ENCODE results near the gene YIPF1.
A peak's percentile ranks its signal among the peaks of the same experiment; 100 is the strongest.

YIPF1 gene

DNA sequence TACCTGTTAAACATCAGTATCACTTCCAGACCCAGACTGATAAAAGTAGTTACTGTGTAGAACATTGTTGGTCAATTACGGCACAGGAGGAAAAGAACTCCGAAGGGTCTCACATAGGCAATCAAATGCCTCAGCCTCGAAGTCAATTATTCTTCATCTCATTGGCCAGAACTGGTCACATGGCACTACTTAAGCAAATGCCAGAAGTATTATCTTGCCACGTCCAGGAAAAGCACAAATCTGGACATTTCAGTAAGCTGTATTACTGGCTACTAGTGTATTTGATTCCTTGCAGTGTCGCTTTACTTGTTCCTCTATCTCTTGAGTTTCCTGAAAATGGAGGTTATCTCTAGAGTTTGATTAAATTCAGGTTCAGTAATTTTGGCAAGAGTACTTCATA lies 28.7 kb upstream of the YIPF1 start:
- H3K9me3 ChIP-seq (ENCODE audit: severe bottlenecking): no peaks in the 10 kb centered on the region
- H3K4me1 ChIP-seq (ENCODE audit: insufficient read depth, poor library complexity, severe bottlenecking): no peaks in the 10 kb centered on the region
- TF ChIP-seq, protein P1, sequence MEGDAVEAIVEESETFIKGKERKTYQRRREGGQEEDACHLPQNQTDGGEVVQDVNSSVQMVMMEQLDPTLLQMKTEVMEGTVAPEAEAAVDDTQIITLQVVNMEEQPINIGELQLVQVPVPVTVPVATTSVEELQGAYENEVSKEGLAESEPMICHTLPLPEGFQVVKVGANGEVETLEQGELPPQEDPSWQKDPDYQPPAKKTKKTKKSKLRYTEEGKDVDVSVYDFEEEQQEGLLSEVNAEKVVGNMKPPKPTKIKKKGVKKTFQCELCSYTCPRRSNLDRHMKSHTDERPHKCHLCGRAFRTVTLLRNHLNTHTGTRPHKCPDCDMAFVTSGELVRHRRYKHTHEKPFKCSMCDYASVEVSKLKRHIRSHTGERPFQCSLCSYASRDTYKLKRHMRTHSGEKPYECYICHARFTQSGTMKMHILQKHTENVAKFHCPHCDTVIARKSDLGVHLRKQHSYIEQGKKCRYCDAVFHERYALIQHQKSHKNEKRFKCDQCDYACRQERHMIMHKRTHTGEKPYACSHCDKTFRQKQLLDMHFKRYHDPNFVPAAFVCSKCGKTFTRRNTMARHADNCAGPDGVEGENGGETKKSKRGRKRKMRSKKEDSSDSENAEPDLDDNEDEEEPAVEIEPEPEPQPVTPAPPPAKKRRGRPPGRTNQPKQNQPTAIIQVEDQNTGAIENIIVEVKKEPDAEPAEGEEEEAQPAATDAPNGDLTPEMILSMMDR (IDR thresholded peaks at IDR 0.05; ENCODE audit: poor library complexity, severe bottlenecking): no peak
- H3K27ac ChIP-seq (ENCODE audit: poor library complexity, severe bottlenecking): no peak overlapping the region
- peaks cover 19% of the 10 kb centered on the region for H3K36me3 ChIP-seq (ENCODE audit: low read depth)
- DNase-seq (ENCODE audit: low spot score) (no peak), ATAC-seq (ENCODE audit: low read depth) (no peak)
- H3K4me3 ChIP-seq (ENCODE audit: severe bottlenecking): no peak overlapping the region
- H3K27me3 ChIP-seq (ENCODE audit: insufficient read depth, poor library complexity, severe bottlenecking): no peaks in the 10 kb centered on the region

DNA sequence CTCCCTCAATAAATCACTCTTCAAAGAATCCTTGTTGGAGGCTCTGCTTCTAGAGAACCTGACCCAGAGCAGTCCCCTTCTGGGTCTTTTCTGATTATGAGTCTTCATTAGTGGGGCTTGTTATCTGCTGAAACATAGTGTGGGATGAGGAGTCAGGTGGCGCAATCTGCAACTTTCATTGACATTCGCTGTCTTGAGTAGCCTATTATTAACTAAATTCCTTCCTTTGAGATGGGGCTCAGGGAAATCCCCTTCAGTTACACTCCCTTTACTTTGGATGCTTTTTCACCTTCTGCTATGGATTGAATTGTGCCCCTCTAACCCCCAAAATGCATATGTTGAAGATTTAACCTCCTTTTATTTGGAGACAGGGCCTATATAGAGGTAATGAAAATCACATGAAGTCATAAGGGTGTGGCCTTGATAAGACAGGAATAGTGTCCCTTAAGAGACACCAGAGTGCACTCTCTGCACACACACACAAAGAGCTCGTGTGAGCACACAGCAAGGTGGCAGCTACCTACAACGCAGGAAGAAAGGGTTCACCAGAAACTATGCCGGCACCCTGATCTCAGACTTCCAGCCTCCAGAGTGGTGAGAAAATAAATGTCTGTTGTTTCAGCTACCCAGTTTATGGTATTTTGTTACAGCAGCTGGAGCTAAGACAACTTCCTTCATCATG lies 23.9 kb upstream of the YIPF1 start:
- no peak overlapping the region for H3K4me3 ChIP-seq (ENCODE audit: severe bottlenecking)

DNA sequence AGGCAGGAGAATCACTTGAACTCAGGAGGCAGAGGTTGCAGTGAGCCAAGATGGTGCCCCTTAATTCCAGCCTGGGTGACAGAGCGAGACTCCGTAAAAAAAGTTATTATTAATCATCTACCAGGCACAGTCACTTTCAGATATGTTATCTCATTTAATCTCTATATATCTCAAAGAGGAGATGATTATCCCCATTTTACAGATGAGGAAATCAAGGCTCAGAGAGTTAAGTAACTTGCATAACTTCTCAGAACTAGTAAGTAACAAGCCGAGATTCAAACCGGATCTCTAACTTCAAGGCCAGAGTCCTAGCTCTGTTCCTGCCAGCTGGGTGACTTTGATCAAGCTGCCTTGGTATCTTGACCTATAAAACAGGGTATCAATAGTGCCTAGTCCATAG lies 21.8 kb upstream of the YIPF1 start:
- Histone ChIP-seq H3K36me3 (ENCODE audit: low read depth) (no peaks in the 10 kb centered on the region), H3K9me3 (ENCODE audit: severe bottlenecking) (no peaks in the 10 kb centered on the region), H3K4me1 (ENCODE audit: insufficient read depth, poor library complexity, severe bottlenecking) (peaks cover 24% of the 10 kb centered on the region), H3K4me3 (ENCODE audit: severe bottlenecking) (no peak overlapping the region), H3K27me3 (ENCODE audit: insufficient read depth, poor library complexity, severe bottlenecking) (no peaks in the 10 kb centered on the region), H3K27ac (ENCODE audit: poor library complexity, severe bottlenecking) (no peak overlapping the region)
- TF ChIP-seq, protein P1 (IDR thresholded peaks at IDR 0.05; ENCODE audit: poor library complexity, severe bottlenecking): no peak
- ATAC-seq (ENCODE audit: low read depth): no peak
- no peak for DNase-seq (ENCODE audit: low spot score)

More for the DNA sequence above, 23.9 kb upstream of the YIPF1 start:
- H3K4me1 ChIP-seq (ENCODE audit: insufficient read depth, poor library complexity, severe bottlenecking): peaks cover 10% of the 10 kb centered on the region
- no peak for DNase-seq (ENCODE audit: low spot score)
- H3K36me3 ChIP-seq (ENCODE audit: low read depth): peaks cover 4% of the 10 kb centered on the region
- no peaks in the 10 kb centered on the region for H3K27me3 ChIP-seq (ENCODE audit: insufficient read depth, poor library complexity, severe bottlenecking)
- no peak for ATAC-seq (ENCODE audit: low read depth)
- H3K9me3 ChIP-seq (ENCODE audit: severe bottlenecking): no peaks in the 10 kb centered on the region
- TF ChIP-seq, protein P1 (IDR thresholded peaks at IDR 0.05; ENCODE audit: poor library complexity, severe bottlenecking): no peak
- no peak overlapping the region for H3K27ac ChIP-seq (ENCODE audit: poor library complexity, severe bottlenecking)

DNA sequence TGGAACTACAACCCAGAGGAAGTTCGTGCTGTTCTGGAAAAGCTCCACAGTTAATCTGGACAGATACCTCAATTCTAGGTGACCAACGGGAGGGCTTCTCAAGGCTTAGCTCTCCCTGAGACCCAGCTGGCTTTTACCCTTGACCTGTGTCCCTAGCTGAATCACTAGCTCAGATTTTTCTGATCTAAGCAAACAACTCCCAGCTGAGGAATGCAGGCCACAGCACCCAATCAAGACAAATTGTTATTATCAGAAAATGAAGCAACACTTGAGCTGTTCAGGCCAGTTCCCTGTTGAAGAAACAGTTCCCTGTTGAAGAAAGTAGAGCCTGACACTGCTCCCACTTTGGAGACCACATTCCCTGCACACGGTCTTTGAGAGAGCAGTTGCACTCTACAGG lies 20.3 kb upstream of the YIPF1 start:
- Histone ChIP-seq H3K4me3 (ENCODE audit: severe bottlenecking) (no peak overlapping the region), H3K9me3 (ENCODE audit: severe bottlenecking) (no peaks in the 10 kb centered on the region), H3K4me1 (ENCODE audit: insufficient read depth, poor library complexity, severe bottlenecking) (peaks cover 24% of the 10 kb centered on the region), H3K27ac (ENCODE audit: poor library complexity, severe bottlenecking) (peak overlapping the region; percentile 37), H3K27me3 (ENCODE audit: insufficient read depth, poor library complexity, severe bottlenecking) (no peaks in the 10 kb centered on the region), H3K36me3 (ENCODE audit: low read depth) (no peaks in the 10 kb centered on the region)
- DNase-seq (ENCODE audit: low spot score) (no peak), ATAC-seq (ENCODE audit: low read depth) (peak; percentile 32; the same call in 2 of the 3 replicates)
- TF ChIP-seq, protein P1 (IDR thresholded peaks at IDR 0.05; ENCODE audit: poor library complexity, severe bottlenecking): no peak

DNA sequence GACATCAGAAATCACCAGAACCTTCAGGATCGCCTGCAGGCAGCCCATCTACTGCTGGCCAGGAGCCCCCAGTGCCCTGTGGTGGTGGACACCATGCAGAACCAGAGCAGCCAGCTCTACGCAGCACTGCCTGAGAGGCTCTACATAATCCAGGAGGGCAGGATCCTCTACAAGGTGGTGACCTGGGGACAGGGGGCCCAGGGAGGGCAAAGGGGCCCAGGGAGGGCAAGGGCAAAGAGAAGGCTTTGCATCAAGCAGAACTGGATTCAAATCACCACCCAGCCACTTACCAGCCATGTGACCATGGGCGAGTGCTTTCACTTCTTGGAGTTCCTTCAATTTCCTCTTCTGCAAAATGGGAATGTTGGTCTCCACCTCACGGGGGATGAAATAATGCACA lies 16.5 kb upstream of the YIPF1 start:
- ATAC-seq (ENCODE audit: low read depth) (no peak), DNase-seq (ENCODE audit: low spot score) (no peak)
- Histone ChIP-seq H3K4me3 (ENCODE audit: severe bottlenecking) (no peak overlapping the region), H3K4me1 (ENCODE audit: insufficient read depth, poor library complexity, severe bottlenecking) (peaks cover 24% of the 10 kb centered on the region), H3K36me3 (ENCODE audit: low read depth) (no peaks in the 10 kb centered on the region), H3K9me3 (ENCODE audit: severe bottlenecking) (no peaks in the 10 kb centered on the region), H3K27ac (ENCODE audit: poor library complexity, severe bottlenecking) (no peak overlapping the region), H3K27me3 (ENCODE audit: insufficient read depth, poor library complexity, severe bottlenecking) (no peaks in the 10 kb centered on the region)
- TF ChIP-seq, protein P1 (IDR thresholded peaks at IDR 0.05; ENCODE audit: poor library complexity, severe bottlenecking): no peak

Measured in RWPE2 (cell line).